Spinal cord (tissue), 10 donors: ENCODE results near the gene POC1B. TPM values are rescaled to one million over a fixed set of nuclear protein-coding genes. Genes with fewer than 3 reads are reported as not detected.

Experiments
- DNase-seq, 6 donors: peaks; one replicate each; pipeline versions ENCODE4 v3.0.0 to v3.0.0-alpha.2; 2013 to 2015; ENCODE audit warnings: low spot score in 6 of 6, low read depth in 4 of 6
- H3K27ac ChIP-seq: one replicate; pipeline ENCODE4 v1.5.1; 2013; ENCODE audit warnings: low read depth, low read length, control low read depth
- H3K27me3 ChIP-seq: one replicate; pipeline ENCODE4 v1.6.1; 2013; ENCODE audit warnings: low read length; ENCODE audit not compliant: control insufficient read depth, insufficient read depth
- H3K36me3 ChIP-seq: one replicate; pipeline ENCODE4 v1.6.1; 2013; ENCODE audit warnings: low read length; ENCODE audit not compliant: control insufficient read depth, insufficient read depth
- H3K4me1 ChIP-seq: one replicate; pipeline ENCODE4 v1.6.1; 2013; ENCODE audit warnings: low read length; ENCODE audit not compliant: control insufficient read depth, insufficient read depth
- H3K4me3 ChIP-seq: one replicate; pipeline ENCODE4 v1.5.1; 2013; ENCODE audit warnings: low read depth, low read length, control low read depth
- H3K9me3 ChIP-seq: one replicate; pipeline ENCODE4 v1.6.1; 2013; ENCODE audit warnings: low read length; ENCODE audit not compliant: control insufficient read depth, insufficient read depth
- WGBS: methylation state at CpG from one replicate; pipeline ENCODE4 v1.1.5; 2013; ENCODE audit warnings: missing lambda C conversion rate; ENCODE audit not compliant: insufficient coverage; 5-methylcytosine and 5-hydroxymethylcytosine counted together
- polyA plus RNA-seq, 2 donors: library from polyadenylated mRNA; unstranded; fragments of 120-200 nt; gene quantifications; one replicate each; pipeline ENCODE4 v1.2.1, GENCODE V29; 2013; ENCODE audit not compliant: insufficient read length in 2 of 2
- total RNA-seq, 2 donors: library from RNA; depleted of rRNA in 1 of 2; stranded (reverse); fragments of 120-200 nt in 1 of 2; fragments of >200 nt in 1 of 2; gene quantifications; one replicate each; pipeline versions ENCODE4 v1.2.3 to v1.2.4, GENCODE V29; 2013 to 2014
- donor health status: healthy.

POC1B gene
- total and polyA plus RNA-seq, 4 donors = 11.7 to 56.4 (median 21.5) TPM

- Histone ChIP-seq H3K36me3 (no peaks in the 10 kb centered on the region), H3K4me3 (no peak overlapping the region), H3K9me3 (no peaks in the 10 kb centered on the region), H3K27me3 (no peaks in the 10 kb centered on the region), H3K4me1 (no peaks in the 10 kb centered on the region), H3K27ac (no peak overlapping the region)
- DNase-seq = no peak
- WGBS = 93% methylated on average over 3 of the region's 6 CpGs
These were observed 125.4 kb downstream of the POC1B start for GRCh38 chr12:89400415-89400814.

DNA sequence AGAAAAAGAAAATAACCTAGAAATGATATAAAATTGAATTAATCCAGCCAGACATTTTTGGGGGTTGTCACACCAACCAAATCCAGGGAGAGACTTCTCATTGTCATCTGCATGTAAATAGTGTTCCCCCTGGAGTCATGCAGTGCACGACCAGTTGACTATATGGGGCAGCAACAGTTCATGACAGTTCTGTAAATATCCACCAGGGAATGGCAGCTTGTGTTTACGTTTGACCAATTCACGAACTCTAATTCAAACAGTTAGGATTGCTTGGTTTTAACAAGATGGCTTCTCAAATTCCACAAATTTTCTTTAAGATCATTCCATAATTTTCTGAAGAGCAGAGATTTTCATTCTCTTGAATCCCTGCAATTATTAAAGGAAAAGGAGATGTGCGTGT is 130.1 kb downstream of the POC1B start:
- no peaks in the 10 kb centered on the region for H3K27me3 ChIP-seq
- 65% methylated on average over 2 of the region's 4 CpGs for whole genome bisulfite sequencing
- no peaks in the 10 kb centered on the region for H3K4me1 ChIP-seq
- no peak for DNase-seq
- H3K36me3 ChIP-seq = no peaks in the 10 kb centered on the region
- no peaks in the 10 kb centered on the region for H3K9me3 ChIP-seq
- H3K27ac ChIP-seq = no peak overlapping the region
- no peak overlapping the region for H3K4me3 ChIP-seq

DNA sequence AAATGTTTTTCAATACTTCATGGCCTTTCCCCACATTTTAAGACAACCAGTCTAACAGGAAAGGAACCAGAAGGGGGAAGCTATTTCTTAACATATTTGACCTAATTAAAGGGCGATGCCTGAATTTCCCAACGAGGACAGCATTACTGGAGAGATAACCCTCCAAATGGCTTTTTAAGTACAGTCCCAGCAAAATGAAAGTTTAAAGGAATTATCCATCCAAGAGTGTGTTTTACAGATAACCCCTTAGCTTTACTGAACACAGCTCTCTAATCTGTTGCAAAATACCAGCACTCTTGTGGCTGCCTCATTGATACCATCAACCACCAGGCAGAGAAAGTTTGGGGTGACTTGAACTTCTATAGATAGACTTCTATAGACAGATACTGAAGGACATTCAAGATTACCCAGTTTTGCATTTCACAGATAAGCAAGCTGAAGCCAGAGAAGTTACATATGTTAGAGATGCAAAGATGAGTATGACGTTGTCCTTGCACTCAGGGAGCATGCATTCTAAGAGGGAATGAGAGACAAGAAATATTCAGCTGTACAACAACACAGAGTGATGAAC is 132.2 kb downstream of the POC1B start:
- no peak for DNase-seq
- Histone ChIP-seq H3K36me3 (no peaks in the 10 kb centered on the region), H3K27ac (no peak overlapping the region), H3K9me3 (no peaks in the 10 kb centered on the region), H3K27me3 (no peaks in the 10 kb centered on the region), H3K4me1 (no peaks in the 10 kb centered on the region), H3K4me3 (no peak overlapping the region)
- no CpG with 5 or more reads among the region's 3 CpGs for WGBS

DNA sequence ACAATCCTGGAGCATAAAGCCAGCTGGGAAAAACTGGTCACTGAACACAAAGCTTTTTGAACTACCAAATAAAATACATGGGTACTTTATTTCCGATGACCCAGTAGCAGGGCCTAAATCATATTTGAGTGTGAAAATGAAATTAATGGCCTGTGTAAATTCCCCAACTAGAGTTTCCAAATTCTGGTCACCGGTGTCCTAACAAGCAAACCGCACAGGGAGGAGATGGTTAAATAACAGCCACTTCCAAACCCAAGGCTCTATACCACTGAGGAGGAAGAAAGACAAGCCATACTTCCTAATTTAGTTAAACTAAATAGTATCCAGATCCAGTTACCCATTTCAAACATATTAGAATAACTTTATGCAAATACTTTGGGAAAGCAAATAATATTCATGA is 133.5 kb downstream of the POC1B start:
- Histone ChIP-seq H3K27ac (no peak overlapping the region), H3K9me3 (no peaks in the 10 kb centered on the region), H3K4me3 (no peak overlapping the region), H3K4me1 (no peaks in the 10 kb centered on the region), H3K27me3 (no peaks in the 10 kb centered on the region), H3K36me3 (no peaks in the 10 kb centered on the region)
- WGBS = no CpG with 5 or more reads among the region's 3 CpGs
- DNase-seq = no peak

GRCh38 chr12:89391726-89392336 is 134.0 kb downstream of the POC1B start:
- no peak for DNase-seq
- Histone ChIP-seq H3K4me3 (no peak overlapping the region), H3K27me3 (no peaks in the 10 kb centered on the region), H3K4me1 (no peaks in the 10 kb centered on the region), H3K27ac (no peak overlapping the region), H3K9me3 (no peaks in the 10 kb centered on the region), H3K36me3 (no peaks in the 10 kb centered on the region)
- no CpG with 5 or more reads among the region's 6 CpGs for WGBS

DNA sequence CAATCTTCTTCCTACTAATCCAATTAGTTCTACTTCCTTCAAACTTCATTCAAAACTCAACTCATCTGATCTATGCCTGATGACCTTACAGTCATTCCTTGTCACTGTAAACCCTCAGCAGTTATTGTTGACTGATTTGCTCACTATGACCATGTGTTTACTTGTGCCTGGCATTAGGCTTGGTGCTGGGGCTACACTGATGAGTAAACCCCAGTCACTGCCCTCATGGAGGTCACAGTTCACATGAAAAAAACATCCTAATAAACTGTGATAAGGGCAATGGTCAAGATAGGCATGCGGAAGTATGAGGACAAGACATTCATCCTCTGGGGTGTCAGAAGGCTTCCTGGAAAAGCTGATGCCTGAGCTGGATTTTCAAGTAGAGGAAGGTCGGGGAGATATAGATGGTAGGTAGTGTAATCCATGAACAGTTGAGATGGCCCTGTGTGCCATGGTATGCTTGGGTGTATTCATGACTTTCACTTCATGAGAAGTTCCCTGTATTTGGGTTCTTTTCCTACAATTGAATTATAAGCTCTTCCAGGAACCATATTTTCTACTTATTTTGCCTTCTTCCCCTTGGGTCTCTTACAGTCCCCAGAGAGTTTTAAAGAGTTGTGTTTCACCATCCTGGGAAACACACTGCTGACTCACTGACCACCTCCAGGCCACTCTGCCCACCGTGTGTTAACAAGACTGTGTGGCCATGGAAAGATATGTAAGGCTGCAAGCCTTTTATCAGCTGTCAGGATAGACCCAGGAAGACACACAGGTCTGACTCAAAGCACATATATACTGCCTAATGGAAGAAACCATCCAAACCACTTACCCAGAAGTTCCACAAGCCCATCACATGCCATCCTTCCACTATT is 134.8 kb downstream of the POC1B start:
- no peak overlapping the region for H3K4me3 ChIP-seq
- no peaks in the 10 kb centered on the region for H3K36me3 ChIP-seq
- DNase-seq = no peak
- H3K4me1 ChIP-seq = no peaks in the 10 kb centered on the region
- no peaks in the 10 kb centered on the region for H3K9me3 ChIP-seq
- no peaks in the 10 kb centered on the region for H3K27me3 ChIP-seq
- no peak overlapping the region for H3K27ac ChIP-seq
- WGBS = 90% methylated on average over 2 of the region's 3 CpGs

- no peak for DNase-seq
- Histone ChIP-seq H3K9me3 (no peaks in the 10 kb centered on the region), H3K27me3 (no peaks in the 10 kb centered on the region), H3K27ac (no peak overlapping the region), H3K36me3 (no peaks in the 10 kb centered on the region), H3K4me3 (no peak overlapping the region), H3K4me1 (no peaks in the 10 kb centered on the region)
- 100% methylated on average over 2 of the region's 6 CpGs for WGBS
These were observed 135.8 kb downstream of the POC1B start for GRCh38 chr12:89389755-89390661.

DNA sequence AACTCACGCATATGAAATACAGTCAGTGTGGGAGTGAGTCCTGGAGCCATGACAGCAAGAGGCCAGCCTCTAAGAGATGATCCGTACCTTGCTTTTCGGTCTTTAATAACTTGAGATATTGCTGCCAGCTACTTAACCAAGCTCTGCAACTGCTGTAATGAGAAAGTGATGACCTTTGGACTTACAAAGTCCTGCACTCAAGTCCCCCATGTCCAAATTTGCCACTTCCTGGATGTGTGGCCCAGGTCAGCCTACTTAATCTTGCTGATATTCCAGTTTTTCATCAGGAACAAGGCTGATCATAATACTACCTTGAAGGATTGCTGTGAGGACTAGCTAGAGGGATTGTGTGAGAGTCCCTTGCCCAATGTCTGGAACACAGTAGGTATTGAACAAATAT is 139.7 kb downstream of the POC1B start:
- no peaks in the 10 kb centered on the region for H3K9me3 ChIP-seq
- no peak overlapping the region for H3K4me3 ChIP-seq
- DNase-seq = peak in 1 of 6 donors; percentile 5
- no peaks in the 10 kb centered on the region for H3K36me3 ChIP-seq
- H3K27me3 ChIP-seq = no peaks in the 10 kb centered on the region
- WGBS = 49% methylated on average over 3 of the region's 3 CpGs
- H3K27ac ChIP-seq = no peak overlapping the region
- H3K4me1 ChIP-seq = peaks cover 7% of the 10 kb centered on the region

- H3K4me1 ChIP-seq = peaks cover 7% of the 10 kb centered on the region
- no peak overlapping the region for H3K4me3 ChIP-seq
- DNase-seq = peak in 1 of 6 donors; percentile 39
- WGBS = 60% methylated on average over 2 of the region's 3 CpGs
- H3K27ac ChIP-seq = no peak overlapping the region
- no peaks in the 10 kb centered on the region for H3K9me3 ChIP-seq
- no peaks in the 10 kb centered on the region for H3K36me3 ChIP-seq
- H3K27me3 ChIP-seq = no peaks in the 10 kb centered on the region
These were observed 141.0 kb downstream of the POC1B start for GRCh38 chr12:89384807-89385206.
